NOMO-1 treated with DMSO at 0.1 percent for 48 hours (cell line): ENCODE results near the gene RIMS4.
"Not testable (repeated sequence)": the region's sequence is repeated elsewhere in the genome, so short reads cannot be mapped to it uniquely, and the experiment has no call there.

ENCODE experiments used
- DNase-seq: peaks from one replicate; lab custom pipeline; 2025; ENCODE audit not compliant: unreplicated experiment; lab: John Stamatoyannopoulos, UW

RIMS4 gene

DNA sequence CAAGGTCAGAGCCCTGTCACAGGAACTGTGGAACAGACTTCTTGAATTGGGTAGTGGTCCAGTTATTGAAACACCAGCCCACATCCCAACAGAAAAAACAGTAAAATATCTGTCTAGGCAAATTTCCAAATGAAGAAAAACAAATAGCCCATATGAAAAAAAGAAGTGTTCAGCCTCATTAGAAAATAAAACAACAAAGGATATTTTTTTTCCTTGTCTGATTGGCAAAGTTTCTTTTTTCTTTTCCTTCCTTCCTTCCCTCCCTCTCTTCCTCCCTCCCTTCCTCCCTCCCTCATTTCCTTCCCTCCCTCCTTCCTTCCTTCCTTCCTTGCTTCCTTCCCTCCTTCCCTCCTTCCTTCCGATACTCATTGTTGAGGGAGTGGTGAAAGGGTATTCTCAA is 20.6 kb upstream of the RIMS4 start:
- no peak for DNase-seq

DNA sequence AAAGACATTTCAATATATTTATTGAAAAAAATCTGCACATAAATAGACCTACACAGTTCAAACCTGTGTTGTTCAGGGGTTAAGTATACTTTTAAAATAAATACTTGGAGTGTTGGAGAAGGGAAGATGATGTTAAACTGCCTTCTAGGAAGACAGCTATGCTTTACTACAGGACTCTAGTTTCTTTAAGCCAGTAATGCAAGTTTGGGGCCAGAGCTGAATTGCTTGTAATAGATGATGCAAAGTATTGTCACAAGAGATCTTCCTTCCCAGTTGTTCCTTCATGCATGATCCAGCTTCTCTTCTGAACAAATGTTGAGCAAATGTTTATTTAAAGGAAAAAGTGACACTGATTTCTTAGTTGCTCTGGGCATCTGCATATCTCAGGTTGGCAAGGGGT is 20.2 kb upstream of the RIMS4 start:
- DNase-seq = no peak

DNA sequence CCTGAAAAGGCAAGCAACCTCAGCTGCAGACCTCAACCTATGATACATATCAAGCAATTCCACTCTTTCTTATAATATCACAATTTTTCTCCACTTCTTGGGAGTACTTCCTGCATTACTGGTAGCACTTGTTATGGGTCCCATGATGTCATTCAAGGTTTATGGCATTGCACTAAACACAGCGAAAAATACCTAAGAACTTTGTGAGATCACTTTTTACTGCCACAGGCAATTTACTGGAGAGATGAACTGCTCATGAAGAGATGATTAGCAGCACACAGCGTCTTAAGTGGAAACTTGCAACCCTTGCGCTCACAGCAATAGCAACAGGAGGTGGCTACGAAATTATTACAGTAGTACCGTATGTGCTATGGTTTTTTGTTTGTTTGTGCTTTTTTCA is 19.3 kb upstream of the RIMS4 start:
- no peak for DNase-seq

DNA sequence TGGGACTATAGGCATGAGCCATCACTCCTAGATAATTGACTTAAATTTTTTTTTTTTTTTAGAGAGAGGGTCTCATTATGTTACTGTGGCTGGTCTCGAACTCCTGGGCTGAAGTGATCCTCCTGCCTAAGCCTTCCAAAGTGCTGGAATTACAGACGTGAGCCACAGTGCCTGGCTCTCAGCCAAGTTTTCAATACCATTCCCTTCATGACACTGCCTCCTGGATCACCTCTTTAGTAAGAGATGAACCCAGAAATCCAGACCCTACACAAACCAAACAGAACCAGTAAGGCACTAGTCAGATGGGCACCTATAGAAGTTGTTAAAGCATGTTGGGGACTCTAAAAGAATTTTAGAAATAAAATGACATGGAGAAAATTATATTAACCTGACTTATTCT is 18.3 kb upstream of the RIMS4 start:
- DNase-seq = no peak

DNA sequence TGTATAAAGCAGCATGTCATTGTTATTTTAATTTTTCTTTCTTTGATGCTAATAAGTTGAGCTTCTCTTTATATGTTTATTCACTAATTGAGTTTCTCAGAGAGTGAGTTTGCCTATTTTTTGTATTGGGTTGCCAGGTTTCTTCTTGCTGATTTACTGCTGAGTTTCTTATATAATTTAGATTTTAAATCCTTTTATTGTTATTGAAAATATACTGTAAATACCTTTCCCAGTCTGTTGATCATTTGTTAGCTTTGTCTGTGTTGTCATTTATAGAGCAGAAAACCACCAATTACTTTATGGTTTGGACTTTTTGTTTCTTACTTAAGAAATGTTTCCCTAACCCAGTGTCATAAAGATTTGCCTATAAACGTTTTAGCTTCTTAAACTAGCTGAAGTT is 17.1 kb upstream of the RIMS4 start:
- no peak for DNase-seq

DNA sequence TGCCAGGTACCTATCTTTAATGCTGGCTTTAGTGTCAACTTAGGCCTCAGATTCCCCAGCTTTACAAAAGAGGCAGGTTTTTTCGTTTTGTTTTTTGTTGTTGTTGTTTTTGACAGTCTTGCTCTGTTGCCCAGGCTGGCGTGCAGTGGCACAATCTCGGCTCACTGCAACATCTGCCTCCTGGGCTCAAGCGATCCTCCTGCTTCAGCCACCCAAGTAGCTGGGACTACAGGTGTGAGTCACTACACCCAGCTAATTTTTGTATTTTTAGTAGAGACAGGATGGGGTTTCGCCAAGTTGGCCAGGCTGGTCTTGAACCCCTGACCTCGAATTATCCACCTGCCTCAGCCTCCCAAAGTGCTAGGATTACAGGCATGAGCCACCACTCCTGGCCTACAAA is 11.2 kb upstream of the RIMS4 start:
- not testable (repeated sequence) for DNase-seq

DNA sequence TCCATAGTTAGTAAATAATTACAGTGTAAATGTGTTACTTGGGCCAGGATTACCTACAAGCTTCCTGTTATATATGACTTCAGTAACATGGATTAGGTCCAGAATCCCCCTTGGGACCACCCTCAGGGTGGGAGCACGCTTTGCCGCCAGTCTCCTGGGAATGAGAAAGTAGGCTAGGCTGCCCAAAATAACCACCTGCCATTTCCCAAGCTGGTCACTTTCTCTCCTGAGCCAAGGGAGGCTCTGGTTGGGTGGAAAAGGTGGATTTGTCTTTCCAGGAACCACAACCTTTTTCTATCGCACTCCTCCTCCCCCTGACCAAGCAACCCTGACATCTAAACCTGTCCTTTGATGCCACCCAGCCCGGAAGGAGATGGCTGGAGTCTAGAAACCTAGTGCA is 9.6 kb upstream of the RIMS4 start:
- no peak for DNase-seq

DNA sequence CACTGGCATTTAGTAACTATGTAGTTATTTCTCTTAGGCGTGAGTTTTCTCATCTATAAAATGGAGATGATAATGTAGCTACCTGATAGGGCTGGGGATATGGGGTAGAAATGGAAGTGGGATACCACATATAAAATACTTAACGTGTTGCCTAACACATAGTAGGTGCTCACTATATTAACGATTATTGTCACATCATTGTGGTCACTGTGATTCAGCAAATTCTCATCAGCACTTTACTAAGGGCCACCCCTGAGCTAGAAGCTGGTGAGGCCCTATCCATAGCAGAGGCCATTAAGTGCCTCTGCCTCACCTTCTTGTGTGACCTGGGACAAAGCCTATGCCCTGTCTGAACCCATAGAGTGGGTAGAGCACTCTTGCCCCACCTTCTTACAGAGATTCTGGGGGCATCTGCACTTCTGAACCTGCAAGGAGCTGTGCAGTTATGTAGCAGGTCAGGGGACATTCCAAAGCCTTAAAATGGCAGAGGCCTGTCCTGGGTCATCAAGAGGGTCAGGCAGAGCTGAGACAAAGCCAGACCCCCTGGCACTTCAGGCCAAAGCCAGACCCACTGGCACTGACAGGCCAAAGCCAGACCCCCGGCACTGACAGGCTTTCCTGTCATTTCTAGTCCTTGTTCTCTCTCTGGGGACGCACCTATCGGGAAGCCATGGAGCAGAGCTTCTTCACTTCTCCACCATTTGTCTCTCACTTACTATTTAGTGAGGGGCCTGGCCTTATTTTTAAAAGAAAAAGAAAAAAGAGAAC is 7.0 kb upstream of the RIMS4 start:
- DNase-seq = no peak

DNA sequence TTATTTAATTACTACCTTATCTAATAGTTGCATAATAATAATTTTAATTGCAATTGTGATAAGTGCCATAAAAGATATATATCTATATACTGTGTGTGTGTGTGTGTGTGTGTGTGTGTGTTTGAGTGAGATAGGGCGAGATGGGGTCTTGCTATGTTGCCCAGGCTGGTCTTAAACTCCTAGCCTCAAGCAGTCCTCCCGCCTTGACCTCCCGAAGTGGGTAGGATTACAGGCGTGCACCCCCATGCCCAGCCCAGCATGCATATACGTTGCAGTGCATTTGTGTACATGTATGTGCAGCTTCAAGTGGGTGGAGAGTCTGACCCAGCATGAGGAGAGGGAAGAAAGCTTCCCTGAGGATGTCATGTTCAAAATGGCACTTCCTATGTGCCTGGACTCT is 4.6 kb upstream of the RIMS4 start:
- no peak for DNase-seq

DNA sequence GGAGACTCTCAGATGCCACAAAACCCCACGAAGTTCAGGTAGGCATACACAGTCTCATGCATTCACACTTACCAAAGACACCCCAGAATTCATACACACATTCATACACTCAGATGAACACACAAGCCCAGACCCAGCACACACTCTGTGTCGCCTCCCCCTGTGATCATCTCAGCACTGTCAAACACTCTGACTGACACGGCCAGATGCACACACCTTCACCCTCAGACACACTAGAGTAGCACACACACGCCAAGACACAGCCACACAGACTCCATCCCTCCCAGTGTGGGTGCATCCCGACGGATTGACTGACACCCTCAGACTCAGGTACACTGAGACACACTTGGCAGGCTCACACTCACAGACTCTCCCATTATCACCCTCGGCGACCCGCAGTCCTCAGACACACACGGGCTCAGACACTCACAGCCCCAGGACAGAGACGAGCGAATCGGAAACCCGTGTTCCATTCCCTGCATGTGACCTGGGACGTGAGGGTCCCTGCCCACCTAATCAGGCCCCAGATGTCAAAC is 872 bp upstream of the RIMS4 start:
- DNase-seq = no peak

DNA sequence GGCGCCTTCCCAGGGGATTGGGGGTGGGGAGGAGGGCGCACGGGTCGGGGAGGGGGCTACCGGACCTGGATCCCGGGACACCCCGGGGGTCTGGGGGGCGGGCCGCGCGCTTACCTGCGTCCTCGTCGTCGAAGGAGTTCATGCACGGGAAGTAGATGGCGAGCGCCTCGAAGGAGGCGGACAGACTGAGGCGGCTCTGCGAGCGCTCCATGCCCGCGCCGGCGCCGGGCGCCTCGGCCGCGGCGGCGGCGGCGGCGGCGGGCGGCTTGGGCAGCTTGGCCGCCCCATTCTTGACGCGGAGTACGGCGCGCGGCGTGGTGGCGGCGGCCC is 320 bp downstream of the RIMS4 start:
- peak; percentile 8 for DNase-seq

DNA sequence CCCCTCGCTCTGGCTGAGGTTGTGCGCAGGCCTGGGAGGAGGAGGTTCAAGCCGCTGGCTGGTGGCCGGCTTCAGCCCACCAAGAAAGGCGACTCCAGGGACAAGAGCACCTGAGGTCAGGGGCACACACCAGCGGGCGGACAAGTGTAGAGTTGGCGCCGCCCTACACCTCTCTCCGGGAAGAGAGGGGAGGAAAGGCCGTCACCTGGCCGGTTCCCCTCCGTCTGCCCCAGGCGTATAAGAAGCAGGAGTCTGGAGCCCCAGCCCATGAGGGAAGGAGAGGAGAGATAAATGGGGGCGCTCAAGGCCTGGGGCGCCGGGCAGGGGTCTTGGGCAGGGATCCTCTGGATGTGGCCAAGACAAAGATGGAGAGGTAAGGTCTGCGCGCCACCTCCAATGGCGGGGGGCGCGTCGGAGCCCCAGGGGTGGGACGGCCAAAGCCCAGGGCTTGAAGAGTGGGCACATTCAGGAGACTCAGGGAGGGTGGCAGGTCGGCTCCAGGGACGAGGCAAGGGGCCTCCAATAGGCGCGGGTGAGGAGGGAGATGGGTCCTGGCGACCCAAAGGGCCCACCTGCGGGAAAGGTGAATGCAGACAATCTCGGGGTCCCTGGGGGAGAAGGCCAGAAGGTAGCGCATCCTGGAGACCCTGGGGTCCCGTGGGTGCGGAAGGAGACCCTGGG is 826 bp downstream of the RIMS4 start:
- no peak for DNase-seq

DNA sequence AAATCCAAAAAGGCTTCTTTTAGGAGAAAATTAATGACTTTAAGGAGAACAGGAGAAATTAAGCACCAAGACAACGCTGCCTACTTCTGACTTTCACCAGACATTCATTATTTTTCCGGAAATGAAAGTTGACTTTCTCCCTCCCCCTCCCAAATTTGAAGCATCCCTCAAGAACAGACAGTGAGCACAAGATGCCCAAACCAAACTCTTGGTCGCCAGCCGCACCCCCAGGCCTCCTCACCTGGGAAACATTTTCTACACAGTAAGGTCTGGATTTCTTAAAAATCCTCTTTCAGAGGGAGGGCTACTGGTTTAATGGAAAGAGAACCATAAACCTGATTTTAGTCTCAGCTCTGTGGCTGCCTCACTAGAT is 2.7 kb downstream of the RIMS4 start:
- no peak for DNase-seq

DNA sequence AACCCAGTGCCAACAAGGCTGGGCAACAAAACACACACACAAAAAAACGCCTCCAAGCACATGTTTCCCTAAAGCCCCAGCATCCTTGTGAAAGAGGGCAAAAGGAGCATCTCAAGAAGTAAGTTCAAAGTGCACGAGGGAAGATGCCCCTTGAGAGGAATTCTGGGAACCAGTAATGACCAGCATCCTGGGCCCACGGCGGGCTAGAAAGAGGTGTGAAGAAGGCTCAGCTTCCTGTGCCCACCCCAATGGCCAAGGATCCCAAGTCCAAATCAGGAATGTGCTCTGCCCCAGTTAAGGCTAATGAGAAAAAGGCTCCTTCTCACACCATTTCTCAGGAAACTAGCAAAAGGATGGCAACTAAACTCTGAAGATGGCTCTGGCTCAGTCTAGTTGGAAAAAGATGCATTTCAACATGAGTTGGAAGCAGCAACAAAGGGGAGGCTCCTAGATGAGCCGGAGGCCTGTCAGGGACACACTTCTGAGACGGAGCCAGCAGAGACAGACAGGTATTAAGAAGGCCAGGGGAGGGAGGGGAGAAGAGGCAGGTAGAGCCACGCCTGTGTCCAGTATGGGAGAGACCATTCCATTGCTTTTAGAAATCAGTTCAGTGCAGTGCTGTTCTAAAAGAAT is 3.2 kb downstream of the RIMS4 start:
- no peak for DNase-seq

DNA sequence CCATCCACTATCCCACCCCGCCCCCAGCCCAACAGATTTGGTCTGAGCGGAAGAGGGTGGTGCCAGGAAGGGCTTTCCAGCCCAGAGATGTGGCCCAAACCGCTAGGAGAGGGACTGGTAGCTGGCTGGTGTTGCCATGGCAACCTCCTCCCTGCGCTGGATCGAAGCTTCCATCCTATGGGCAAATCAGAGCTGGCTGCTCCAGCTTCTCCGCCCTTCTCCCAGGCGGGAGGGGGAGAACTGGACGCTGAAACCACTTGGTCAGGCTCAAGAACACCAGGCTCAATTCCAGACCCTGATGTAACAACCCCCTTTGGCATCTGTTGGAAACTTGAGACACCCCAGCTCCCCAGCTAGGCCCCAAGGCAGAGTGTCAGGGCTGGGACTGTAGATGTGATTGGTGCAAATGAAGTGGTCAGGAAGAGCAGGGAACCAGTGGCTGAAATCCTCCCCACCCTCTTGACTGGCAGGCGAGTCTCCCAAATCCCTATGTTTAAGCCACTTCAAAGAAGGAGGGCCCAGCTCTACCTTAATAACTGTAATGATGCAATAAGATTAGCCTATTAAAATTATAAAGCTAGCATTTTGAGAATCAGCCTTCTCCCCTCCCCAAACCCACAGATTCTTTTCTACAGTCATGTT is 4.2 kb downstream of the RIMS4 start:
- no peak for DNase-seq

DNA sequence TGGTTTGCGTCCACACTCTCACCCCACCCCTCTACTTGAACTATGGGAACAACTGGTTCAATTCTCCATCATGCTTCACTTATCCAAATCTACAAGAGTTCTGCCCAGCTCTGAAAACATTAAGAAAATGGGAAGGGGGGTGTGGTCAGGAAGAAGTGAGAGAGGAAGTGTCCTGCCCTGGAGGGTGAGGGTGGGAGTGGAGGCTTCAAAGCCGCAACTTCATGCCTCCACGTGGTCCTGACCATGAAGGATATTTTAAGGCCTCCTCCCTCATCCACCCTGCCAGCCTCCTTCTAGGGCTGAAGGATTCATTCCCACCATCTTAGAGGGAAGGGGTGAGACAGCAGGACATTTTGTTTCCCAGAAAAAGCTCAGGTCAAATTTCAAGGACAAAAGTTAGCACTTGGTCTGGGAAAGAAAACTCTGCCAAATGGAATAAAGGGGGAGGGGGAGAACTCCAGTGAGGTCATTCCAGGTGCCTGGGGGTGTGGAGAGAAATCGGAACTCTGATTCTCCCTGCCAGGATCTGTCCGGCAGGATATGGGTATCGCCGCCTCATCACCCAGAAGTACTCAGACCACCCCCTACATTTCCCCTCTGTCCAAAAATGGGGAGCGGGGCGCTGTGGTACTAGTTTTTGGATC is 4.9 kb downstream of the RIMS4 start:
- DNase-seq = no peak

DNA sequence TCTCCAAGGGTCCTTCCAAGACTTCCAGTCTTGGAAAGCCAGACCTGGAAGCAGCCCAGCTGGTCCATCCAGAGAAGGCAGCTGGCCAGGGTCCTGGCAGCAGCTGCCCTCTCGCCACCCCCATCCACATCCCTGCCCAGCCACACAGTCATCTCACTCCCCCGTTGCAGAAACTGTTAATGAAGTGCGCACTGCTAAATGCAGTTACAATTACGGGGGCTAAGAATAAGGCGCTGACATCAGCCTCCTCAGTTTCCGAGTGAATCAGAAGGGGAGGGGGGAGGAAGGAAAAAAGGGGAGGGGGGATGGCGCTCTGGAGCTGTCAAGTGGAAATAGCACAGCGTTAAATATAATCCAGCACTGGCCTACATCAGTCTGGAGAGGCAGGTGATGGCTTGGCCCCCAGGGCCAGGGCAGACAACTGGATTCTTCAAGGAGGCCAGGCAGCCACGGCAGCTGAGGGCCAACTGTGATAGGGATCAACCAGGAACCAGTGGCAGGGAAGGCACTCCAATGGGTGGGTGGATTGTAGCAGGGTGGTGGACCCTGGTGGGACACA is 6.9 kb downstream of the RIMS4 start:
- DNase-seq = no peak

DNA sequence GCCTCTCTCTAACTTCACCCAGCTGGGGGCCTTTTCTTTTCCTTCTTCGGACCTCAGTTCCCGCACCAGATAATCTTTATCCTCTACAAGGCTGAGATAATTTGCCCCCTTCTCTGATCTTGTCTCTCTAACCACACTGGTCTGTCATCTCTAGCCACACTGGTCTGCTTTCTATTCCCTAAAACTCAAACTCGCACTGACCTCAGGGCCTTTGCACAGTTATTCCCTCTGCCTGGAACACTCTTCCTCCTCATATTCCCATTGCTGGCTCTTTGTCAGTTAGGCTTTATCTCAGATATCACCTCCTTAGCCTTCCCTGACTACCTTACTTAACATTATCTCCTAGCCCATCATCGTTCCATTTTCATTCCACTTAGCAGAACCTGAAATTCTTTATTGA is 7.6 kb downstream of the RIMS4 start:
- no peak for DNase-seq

DNA sequence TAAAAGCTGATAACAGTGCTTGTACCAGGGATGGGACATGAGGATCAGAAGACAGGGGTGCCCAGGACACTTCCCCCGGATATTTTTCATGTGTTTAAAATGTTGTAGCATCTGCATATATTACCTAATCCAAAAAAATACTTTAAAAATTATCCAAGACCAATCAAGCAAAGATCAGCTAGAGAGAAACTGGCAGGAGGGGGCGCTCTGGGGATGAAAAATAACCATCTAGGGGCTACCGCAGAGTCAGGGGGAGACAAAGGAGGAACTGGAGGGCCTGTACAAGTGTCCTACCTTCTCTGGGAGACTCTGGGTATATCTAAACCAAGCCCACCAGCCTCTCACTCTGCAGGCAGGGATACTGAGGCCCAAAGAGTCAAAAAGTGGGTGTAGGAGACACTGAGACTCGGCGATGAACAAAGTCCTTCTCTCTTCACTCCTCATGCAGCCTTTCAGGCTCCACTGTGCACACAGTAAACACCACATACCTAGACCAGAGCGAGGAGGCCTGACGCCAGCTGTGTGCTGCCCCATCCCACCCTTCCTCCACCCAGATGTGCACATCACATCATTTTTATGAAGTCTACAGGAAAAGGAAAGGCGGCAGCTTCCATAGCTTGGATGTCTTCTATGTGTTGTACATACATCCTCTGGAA is 9.8 kb downstream of the RIMS4 start:
- no peak for DNase-seq

DNA sequence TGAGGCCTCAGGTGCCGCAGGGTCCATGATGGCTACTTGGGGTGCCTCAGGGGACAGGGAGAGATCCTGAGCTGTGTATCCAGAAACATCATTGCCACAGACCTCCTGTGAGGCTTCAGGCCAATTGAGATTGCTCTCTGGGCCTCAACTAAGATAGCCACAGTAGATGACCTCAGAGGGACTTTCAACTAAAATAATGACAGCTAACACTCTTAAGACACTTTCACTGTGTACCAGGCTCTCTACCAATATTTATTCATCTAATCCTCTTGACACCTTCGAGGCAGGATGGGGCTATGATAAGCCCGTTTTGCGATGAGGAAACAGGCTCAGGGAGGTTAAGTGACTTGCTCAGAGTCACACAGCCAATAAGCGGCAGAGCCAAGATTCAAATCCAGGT is 10.7 kb downstream of the RIMS4 start:
- DNase-seq = no peak
